GM18907 (cell line): Measurements from ENCODE around the gene C14orf39.

Source experiments
- ATAC-seq: cut with Tn5 transposase; IDR thresholded peaks from one replicate; pipeline ENCODE4 v1.9.1; 2021; ENCODE audit warnings: mild to moderate bottlenecking, moderate library complexity; ENCODE audit not compliant: unreplicated experiment

Gene C14orf39

GRCh38 chr14:60485598-60486251, at the start of gene C14orf39:
Gene C14orf39, minus strand, starts transcription at chr14:60486063. Its CDS starts 985 bp downstream, at chr14:60485078.
- ATAC-seq, result no peak

GRCh38 chr14:60532442-60532841, 46.6 kb upstream of the C14orf39 start:
- no peak for ATAC-seq

GRCh38 chr14:60515511-60516289, 29.8 kb upstream of the C14orf39 start:
- ATAC-seq, result no peak

- no peak for ATAC-seq
These were observed 29.1 kb upstream of the C14orf39 start for GRCh38 chr14:60514741-60515491.

GRCh38 chr14:60514378-60514740, 28.5 kb upstream of the C14orf39 start:
- no peak for ATAC-seq

- no peak for ATAC-seq
These were observed 27.2 kb upstream of the C14orf39 start for GRCh38 chr14:60512973-60513571.

- ATAC-seq, result no peak
These were observed 26.3 kb upstream of the C14orf39 start for GRCh38 chr14:60512126-60512525.

GRCh38 chr14:60510951-60511599, 25.2 kb upstream of the C14orf39 start:
- ATAC-seq, result no peak

GRCh38 chr14:60510254-60510950, 24.5 kb upstream of the C14orf39 start:
- ATAC-seq, result no peak

GRCh38 chr14:60509438-60510253, 23.8 kb upstream of the C14orf39 start:
- no peak for ATAC-seq

GRCh38 chr14:60508707-60509437, 23.0 kb upstream of the C14orf39 start, which contains the start of gene SIX6:
Gene SIX6, plus strand, starts transcription at chr14:60509146. Its CDS starts 253 bp downstream, at chr14:60509399.
- no peak for ATAC-seq

- ATAC-seq, result no peak
These were observed 22.5 kb upstream of the C14orf39 start for GRCh38 chr14:60508363-60508706.

- ATAC-seq, result no peak
These were observed 21.3 kb upstream of the C14orf39 start for GRCh38 chr14:60506985-60507829.

- no peak for ATAC-seq
These were observed 20.7 kb upstream of the C14orf39 start for GRCh38 chr14:60506462-60506984.

- ATAC-seq, result no peak
These were observed 20.1 kb upstream of the C14orf39 start for GRCh38 chr14:60506010-60506409.

GRCh38 chr14:60505448-60505847, 19.6 kb upstream of the C14orf39 start:
- no peak for ATAC-seq

GRCh38 chr14:60502541-60502940, 16.7 kb upstream of the C14orf39 start:
- no peak for ATAC-seq

GRCh38 chr14:60495946-60496345, 10.1 kb upstream of the C14orf39 start:
- ATAC-seq, result no peak
